Parathyroid adenoma (tissue), 2 donors: ENCODE measurements around the gene RHOT1.

ENCODE experiments used
- H2AFZ ChIP-seq: fragments of 300-600 bp; sonication (generic); one replicate; pipeline ENCODE4 v1.7.0; 2017; ENCODE audit warnings: antibody characterized with exemption, mild to moderate bottlenecking
- H3K27ac ChIP-seq: fragments of 300-600 bp; sonication (generic); one replicate; pipeline ENCODE4 v1.7.0; 2017
- H3K27me3 ChIP-seq: fragments of 300-600 bp; sonication (generic); one replicate; pipeline ENCODE4 v1.7.0; 2017; ENCODE audit warnings: low read length; ENCODE audit not compliant: control insufficient read depth, insufficient read depth
- H3K36me3 ChIP-seq: fragments of 300-600 bp; sonication (generic); one replicate; pipeline ENCODE4 v1.7.0; 2017; ENCODE audit warnings: low read length; ENCODE audit not compliant: control insufficient read depth, insufficient read depth
- H3K4me1 ChIP-seq: fragments of 300-600 bp; sonication (generic); one replicate; pipeline ENCODE4 v1.7.0; 2017; ENCODE audit warnings: control low read depth
- H3K4me2 ChIP-seq: fragments of 300-600 bp; sonication (generic); one replicate; pipeline ENCODE4 v1.7.0; 2017; ENCODE audit warnings: low read length
- H3K4me3 ChIP-seq: fragments of 300-600 bp; sonication (generic); one replicate; pipeline ENCODE4 v1.7.0; 2017; ENCODE audit warnings: low read depth, low read length
- H3K79me2 ChIP-seq: fragments of 300-600 bp; sonication (generic); one replicate; pipeline ENCODE4 v1.7.0; 2017; ENCODE audit warnings: control low read depth
- H3K9ac ChIP-seq: fragments of 300-600 bp; sonication (generic); one replicate; pipeline ENCODE4 v1.7.0; 2017; ENCODE audit warnings: mild to moderate bottlenecking
- H3K9me3 ChIP-seq: fragments of 300-600 bp; sonication (generic); one replicate; pipeline ENCODE4 v1.7.0; 2017; ENCODE audit warnings: low read length; ENCODE audit not compliant: control insufficient read depth
- CTCF ChIP-seq: fragments of 300-600 bp; sonication (generic); IDR thresholded peaks from one replicate; pipeline ENCODE4 v1.7.0; 2017; ENCODE audit warnings: antibody characterized with exemption, mild to moderate bottlenecking
- donor health status: primary hyperparathyroidism.

RHOT1 gene

GRCh38 chr17:32274643-32275042, 132.3 kb downstream of the RHOT1 start:
- H3K9ac ChIP-seq: no peak overlapping the region
- H3K4me1 ChIP-seq: no peaks in the 10 kb centered on the region
- H3K27me3 ChIP-seq: no peaks in the 10 kb centered on the region
- no peak overlapping the region for H3K27ac ChIP-seq
- H2AFZ ChIP-seq: no peak overlapping the region
- no peaks in the 10 kb centered on the region for H3K36me3 ChIP-seq
- no peak overlapping the region for H3K4me2 ChIP-seq
- TF ChIP-seq CTCF: no peak
- H3K9me3 ChIP-seq: no peaks in the 10 kb centered on the region
- H3K79me2 ChIP-seq: no peaks in the 10 kb centered on the region
- H3K4me3 ChIP-seq: no peak overlapping the region
